GM10847 (cell line): ENCODE measurements around the gene PPP1R3D.

ENCODE experiments used
- POLR2A ChIP-seq: IDR thresholded peaks from 2 replicates; pipeline ENCODE4 v1.6.1; 2011; ENCODE audit not compliant: insufficient read length; ENCODE audit errors: extremely low read depth

Gene PPP1R3D

DNA sequence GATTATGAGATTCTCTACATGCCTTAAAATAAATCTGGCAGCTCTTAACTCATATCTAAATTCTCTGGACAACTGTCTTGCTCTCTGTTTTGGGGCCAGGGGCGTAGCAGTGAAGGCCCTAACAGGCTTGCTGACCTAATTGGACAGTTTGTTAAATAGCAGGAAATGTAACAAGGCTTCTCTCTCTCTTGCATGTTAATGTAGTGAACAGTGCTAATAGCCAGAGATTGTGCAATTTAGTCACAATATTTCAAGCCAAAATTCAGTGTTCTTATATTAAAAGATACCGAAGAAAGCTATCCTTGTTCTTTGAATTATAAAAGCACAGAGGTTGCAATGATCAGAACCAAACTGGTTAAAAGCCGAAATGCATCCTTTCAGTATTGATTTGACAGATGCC is 3.0 kb downstream of the PPP1R3D start:
- TF ChIP-seq POLR2A, result no peak

DNA sequence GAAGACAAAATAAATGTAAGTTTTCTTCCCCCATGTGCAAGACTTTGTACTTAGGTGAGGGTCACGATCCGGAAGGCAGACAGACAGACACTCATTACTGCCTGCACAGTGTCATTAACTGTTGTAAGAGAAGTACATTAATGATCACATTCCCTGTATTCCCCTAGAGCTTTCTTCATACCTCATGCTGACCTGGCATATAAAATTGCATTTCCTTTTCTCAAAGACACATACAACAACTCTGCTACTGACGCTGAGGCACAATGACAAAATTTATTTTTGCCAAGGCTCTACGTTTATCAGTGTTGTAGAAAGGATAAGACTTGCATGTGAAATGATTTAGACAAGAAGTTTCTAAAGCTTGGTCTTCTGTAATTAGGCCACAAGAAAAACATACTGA is 3.7 kb downstream of the PPP1R3D start:
- TF ChIP-seq POLR2A, result no peak

DNA sequence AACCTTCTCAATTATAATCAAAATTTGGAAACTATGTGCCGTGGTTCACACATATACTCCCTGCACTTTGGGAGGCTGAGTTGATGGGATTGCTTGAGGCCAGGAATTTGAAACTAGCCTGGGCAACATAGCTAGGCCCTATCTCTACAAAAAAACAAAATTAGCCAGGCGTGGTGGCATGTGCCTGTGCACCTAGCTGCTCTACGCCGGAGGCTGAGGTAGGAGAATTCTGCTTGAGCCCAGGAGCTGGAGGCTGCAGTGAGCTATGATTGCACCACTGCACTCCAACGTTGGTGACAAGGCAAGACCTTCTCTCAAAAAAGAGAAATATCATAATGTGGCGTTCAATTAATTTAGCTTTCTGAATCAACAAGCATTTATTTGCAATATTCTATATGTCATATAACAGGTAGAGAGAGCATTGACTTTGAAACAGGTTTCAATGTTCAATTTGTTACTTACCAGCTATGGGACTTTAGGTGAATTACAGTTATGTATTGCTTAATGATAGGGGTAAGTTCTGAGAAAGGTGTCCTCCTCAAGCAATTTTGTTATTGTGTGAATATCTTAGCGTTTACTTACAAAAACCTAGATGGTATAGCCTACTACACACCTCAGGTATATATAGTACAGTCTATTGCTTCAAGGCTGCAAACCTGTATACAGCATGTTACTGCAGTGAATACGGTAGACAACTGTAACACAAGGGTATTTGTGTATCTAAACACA is 4.5 kb downstream of the PPP1R3D start:
- TF ChIP-seq POLR2A, result no peak

- no peak for TF ChIP-seq POLR2A
Measured at GRCh38 chr20:59933849-59934585, 6.1 kb downstream of the PPP1R3D start.

DNA sequence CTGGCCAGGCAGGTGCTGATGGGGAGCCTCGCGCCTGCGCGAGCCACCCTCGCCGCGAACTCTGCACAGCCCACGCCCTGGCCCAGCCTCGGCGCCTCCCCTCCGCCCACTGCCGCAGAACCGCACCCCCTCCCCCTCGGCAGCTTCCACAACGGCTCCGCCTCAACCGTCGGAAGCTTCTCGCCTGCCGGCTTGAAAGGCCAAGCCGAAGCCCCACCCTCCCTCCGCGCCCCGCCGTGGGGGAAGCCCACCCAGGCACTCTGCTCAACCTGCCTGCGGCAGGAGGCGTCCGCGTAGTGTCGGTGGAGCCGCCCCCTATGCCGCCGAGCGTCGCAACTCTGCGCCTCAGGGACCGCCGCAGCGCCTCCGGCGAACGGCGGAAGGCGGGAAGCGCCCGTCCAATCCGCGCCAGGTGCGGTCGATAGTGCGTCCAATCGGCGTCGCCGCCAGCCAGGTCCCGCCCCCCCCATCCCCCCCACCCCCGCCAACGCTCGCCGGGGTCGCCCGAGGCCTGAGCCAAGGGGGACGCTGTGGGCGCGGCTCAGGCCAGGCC is 6.7 kb downstream of the PPP1R3D start, which contains the start of gene SYCP2:
SYCP2 (minus strand) TSS at position 342 of the 553 bp plus-strand sequence. CDS start 11,224 bp downstream, outside the sequence.
- TF ChIP-seq POLR2A, result no peak

DNA sequence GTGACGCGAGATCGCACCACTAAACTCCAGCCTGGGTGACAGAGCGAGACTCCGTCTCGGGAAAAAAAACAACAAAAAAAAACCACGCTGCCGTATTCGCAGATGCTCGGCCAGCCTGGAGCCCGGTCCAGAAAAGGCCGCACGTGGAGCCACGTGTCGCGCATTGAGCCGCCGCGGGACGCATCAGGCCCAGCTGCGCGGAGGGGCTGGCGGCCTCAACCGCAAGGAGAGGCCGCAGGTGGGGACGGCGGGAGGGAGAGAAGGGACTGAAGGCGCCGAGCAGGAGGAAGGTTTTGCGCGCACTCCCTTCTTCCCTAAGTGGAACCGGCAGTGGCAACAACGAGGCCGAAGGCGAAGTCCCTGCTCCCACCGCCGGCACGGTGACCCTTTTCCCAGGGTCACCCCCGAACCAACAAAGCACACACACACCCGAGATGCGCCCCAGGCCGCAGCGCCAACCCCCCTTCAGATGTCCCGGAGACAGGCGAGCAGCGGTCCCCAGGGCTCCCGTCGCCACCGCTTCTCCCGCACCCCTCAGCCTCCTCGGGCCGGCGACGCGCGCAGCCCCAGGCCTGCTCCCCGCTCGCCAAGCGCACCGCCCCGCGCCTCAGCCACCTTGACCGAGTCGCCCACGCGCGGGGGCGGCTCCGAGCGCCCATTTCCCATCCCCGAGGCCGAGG is 7.3 kb downstream of the PPP1R3D start:
- no peak for TF ChIP-seq POLR2A

GRCh38 chr20:59931511-59932312 is 8.4 kb downstream of the PPP1R3D start:
- TF ChIP-seq POLR2A, result no peak

GRCh38 chr20:59925899-59926298 is 14.2 kb downstream of the PPP1R3D start:
- no peak for TF ChIP-seq POLR2A

DNA sequence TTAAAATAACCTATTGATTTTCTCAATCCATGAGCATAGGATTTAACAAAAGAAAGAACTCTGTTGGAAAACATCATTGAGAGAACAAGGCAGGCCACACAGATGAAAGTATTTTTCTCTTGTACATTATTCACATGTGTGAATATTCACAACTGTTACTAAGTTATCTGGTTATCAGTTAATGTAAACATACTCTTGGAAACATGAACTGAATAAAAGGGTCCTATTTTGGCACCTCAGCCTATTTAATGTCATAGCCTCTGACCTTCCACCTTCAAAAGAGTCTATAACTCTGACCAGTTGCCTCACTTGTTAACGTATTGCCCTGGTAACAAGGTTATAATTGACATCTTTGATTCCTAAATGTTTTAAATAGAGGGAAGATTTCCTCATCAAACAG is 14.7 kb downstream of the PPP1R3D start:
- no peak for TF ChIP-seq POLR2A

DNA sequence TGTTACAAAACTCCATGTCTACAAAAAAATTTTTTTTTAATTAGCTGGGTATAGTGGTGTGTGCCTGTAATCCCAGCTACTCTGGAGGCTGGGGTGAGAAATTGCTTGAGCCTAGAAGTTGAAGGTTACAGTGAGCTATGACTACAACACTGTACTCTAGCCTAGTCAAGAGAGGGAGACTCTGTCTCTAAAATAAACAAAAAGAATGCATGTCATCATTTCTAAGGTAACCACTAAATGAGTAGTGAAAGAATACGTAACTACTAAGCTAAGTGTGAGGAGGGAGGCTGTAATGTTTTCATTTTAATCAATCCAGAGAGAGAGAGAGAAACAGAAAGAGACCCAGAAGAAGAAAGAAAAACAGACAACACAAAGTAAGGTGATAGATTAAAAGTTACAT is 16.6 kb downstream of the PPP1R3D start:
- no peak for TF ChIP-seq POLR2A

DNA sequence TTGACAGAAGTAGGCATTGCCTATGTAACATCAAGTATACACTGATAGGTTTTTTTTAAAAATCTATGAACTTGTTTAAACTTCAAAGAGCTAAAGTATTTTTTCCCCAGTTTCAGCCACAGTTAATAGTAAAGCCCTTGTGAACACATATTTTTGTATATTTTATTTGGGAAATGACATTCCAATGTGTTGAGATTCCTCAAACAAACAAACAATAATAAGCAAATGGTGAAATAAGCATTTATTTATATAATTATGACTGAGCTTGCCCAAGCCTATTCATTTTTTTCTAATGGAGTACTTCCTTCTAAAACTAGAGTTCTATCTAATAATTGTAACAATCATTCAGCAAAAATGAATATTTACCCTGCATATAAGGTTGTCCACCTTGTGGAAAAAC is 19.2 kb downstream of the PPP1R3D start:
- no peak for TF ChIP-seq POLR2A

- no peak for TF ChIP-seq POLR2A
Measured at GRCh38 chr20:59912609-59913008, 27.5 kb downstream of the PPP1R3D start.

- no peak for TF ChIP-seq POLR2A
Measured at GRCh38 chr20:59911041-59911440, 29.1 kb downstream of the PPP1R3D start.

- TF ChIP-seq POLR2A, result no peak
Measured at GRCh38 chr20:59908855-59909254, 31.2 kb downstream of the PPP1R3D start.

- no peak for TF ChIP-seq POLR2A
Measured at GRCh38 chr20:59903621-59904020, 36.5 kb downstream of the PPP1R3D start.
